Fibroblast of skin of scalp (primary cell): ENCODE measurements around the gene ADCY2.

Experiments
- DNase-seq: peaks from one replicate; pipeline ENCODE4 v3.0.0-alpha.2; 2013

ADCY2 gene

DNA sequence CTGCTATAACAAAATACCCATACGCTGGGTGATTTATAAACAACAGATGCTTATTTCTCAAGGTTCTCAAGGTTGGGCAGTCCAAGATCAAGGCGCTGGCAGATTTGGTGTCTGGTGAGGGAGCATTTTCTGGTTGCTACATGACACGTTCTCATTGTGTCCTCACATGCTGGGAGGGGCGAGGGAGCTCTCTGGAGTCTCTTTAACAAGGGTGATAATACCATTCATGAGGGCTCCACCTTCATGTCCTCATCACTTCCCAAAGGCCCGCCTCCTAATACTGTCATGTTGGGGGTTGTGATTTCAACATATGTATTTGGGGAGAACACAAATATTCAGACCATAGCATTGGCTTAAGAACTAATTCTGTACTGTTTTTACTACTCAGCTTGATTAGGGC is 450.4 kb downstream of the ADCY2 start:
- DNase-seq, result no peak

- DNase-seq, result peak; percentile 43
Observed at GRCh38 chr5:7848296-7848695, 452.4 kb downstream of the ADCY2 start.

DNA sequence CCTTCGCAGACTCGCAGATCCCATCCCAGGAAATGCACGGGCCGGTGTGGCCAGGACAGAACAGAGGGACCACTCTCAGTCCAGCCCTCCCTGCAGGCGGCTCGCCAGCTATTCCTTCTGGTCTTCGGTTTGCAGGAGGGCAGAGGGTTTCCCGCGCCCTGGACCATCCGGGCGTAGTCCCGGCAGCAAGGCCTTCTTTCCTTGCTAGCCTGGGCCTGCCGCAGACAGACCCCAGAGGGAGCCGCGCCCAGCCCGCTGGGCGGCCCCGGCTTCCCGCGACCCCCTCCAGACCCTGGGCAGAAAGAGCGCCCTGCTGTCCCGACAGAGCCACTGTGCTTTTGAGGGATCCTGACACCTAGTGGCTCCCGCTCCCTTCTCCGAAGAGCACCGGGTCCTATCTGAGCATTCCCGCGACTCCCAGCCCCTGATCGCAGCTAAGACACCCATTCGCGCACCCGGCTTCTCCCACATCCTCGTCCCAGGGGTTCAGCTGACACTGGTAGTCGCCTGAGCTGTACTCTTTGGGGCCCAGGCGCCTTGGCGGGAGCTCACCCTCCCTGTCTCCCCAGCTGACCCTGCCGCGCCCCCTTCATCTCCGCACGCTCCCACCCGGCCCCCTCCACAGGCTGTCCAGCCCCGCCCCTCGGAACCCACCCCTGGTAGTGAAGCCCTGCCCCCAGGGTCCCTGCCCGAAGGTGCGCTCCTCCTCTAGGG is 453.9 kb downstream of the ADCY2 start:
- DNase-seq, result no peak

DNA sequence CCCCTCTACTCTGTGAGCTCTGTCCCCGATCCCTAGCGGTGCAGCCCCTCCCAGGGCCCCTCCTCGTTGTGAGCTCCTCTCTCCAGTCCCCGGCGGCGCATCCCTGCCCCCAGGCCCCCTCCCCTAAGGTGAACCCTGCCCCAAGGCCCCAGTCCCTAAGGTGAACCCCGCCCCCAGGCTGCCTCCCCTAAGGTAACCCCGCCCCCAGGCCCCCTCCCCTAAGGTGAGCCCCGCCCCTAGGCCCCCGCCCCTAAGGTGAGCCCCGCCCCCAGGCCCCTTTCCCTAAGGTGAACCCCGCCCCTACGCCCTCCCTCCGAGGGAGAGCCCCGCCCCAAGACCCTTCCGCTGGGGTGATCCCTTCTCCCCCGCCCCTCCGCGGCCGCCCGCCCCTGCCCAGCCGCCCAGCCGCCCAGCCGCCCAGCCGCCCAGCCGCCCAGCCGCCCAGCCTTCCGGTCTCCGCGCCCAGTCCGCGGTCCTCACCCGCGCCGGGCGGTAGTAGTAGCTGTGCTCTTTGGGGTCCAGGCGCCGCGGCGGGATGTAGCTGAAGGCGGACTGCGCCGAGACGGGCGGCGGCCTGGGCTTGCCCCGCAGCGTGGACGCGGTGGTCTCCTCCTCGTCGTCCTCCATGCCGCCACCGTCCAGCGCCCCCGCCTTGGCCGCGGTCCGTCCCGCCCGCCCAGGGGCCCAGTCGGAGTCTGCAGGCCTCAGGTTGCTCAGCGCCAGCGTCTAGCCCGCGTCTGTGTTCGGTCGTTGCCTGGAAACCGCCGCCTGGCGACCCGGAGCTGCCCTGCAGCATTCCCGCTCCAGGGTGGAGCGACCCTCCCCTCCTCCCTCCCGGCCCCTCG is 454.7 kb downstream of the ADCY2 start, which contains the start of gene CFAP90:
Gene CFAP90, minus strand, starts transcription at position 739 of the 845 bp plus-strand sequence. Its CDS starts 112 bp downstream, at position 627.
- DNase-seq, result peak; percentile 37

- no peak for DNase-seq
Observed at GRCh38 chr5:7851240-7851592, 455.3 kb downstream of the ADCY2 start.

DNA sequence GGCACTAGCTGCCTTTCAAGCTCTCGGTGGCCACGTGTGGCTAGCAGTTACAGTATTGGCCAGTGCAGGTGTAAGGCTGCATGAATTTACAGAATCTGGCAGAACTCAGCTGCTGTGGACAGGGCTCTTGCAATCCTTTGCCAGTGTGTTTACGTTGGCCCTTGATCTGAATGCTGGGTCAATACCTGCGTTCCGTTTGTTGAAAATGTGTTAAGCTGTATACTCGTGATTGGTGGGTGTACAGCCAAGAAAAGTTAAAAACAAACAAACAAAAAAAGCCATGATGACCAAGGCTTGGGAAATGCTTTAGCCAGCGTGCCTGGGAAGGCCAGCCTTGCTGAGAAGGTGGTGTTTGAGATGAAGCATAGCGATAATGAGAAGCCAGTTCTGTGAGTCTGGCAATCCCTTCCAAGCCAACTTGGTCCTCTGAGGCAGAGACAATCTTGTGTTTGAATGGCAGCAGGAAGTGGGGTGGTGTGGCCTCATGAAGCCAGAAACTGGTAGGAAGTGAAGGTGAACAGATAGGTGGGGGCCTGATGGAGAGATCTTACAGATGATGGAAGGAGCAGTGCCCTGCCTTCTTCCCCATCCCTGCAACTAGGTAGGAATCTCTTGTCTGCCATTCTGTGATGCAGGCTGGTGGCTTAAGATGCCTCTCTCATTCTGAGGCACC is 455.8 kb downstream of the ADCY2 start:
- DNase-seq, result no peak

DNA sequence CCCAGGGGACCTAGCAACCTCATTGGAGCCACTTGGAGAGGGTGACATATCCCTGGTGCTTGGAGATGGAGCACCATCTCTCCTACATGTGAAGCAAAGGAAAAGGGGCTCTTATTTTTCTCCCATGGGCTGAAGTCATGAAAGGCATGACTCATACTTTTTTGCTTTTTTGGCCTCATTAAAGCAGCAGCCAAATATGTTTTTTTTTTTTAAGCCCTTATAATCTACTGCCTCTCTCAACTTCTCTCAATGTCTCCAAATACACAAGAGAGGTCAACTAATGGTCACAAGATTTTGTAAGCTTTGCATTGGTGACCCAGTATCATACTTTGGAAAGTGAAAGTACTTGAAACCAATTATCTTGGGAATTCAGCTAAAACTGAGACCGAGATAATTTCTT is 456.6 kb downstream of the ADCY2 start:
- DNase-seq, result peak; percentile 17

DNA sequence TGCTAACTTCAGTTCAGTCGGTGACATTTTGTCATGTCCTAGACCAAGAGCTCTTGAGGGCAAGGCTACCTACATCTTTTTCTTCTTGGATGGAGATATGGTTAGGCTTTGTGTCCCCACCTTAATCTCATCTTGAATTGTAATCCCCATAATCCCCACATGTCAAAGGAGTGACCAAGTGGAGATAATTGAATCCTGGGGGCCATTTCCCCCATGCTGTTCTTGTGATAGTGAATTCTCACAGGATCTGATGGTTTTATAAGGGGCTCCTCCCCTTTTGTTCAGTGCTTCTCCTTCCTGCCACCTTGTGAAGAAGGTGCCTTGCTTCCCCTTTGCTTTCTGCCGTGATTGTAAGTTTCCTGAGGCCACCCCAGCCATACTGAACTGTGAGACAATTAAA is 457.1 kb downstream of the ADCY2 start:
- DNase-seq, result no peak

DNA sequence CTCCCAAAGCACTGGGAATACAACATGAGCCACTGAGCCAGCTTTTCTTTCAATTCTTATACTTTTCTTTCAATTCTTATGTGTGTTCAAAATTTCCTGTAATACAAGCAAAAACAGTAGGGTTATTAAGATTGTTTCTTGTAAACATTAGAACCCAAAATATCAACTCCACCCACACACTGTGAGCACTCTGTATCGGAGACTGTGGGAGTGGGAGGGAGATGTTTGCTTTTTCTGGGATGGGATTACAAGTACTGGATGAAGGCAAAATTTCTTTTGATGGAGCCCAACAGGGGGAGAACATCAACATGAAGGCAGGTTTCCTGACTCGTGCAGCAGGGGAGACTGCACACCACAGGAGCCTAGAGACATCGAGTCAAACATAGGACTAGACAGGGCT is 459.7 kb downstream of the ADCY2 start:
- DNase-seq, result no peak

- DNase-seq, result peak; percentile 33
Observed at GRCh38 chr5:7856855-7857254, 460.9 kb downstream of the ADCY2 start.

- DNase-seq, result no peak
Observed at GRCh38 chr5:7857361-7857760, 461.4 kb downstream of the ADCY2 start.

DNA sequence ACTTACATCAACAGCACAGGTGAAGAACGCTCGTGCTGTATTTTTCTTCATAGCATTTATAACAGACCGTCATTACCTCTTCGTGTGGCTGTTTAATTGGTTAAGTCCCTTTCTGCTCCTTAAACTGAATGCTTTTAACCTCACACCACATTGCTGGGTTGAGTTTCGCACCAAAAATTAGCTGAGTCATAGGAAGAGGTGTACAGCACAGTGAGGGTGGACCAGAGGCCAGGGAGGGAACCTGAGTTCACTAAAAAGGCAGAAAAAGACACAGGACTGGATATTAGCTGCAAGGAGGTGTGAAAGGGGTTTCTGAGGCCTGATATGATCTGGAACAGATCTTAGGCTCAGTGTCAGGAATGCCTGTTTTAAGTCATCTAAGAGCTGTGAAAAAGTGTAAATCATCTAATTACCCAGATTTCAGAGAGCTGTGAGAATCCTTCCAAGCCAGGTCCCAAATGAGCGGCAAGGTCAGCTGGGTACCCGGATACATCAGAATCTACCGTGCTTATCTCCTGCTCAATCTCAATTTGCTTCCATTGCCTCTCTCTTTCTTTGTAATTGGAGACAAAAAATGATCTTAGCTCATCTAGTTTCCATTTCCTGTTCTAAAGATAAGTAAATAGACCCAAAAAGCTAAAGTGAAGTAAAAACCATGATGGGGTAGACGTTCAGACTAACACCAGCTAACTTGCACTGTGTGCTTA is 462.1 kb downstream of the ADCY2 start:
- DNase-seq, result no peak

DNA sequence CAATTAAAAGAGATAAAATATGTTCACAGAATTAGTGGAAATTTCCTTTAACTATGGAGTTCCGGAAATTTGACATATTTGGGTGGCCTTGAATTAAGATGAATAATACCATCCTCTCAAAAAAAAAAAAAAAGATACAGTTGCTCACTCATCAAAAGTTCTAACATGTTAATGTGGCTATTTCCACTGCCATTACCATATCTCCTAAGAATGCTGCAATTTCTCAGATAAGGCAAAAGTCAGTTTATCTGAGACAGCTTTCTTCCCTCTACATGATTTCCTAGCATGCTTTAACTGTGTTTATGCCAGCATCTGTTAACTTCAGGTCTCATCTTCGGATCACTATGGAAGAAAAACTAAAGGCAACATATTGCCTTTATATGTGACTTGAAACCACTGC is 470.3 kb downstream of the ADCY2 start:
- no peak for DNase-seq

GRCh38 chr5:7867260-7867659 is 471.3 kb downstream of the ADCY2 start:
- DNase-seq, result no peak

DNA sequence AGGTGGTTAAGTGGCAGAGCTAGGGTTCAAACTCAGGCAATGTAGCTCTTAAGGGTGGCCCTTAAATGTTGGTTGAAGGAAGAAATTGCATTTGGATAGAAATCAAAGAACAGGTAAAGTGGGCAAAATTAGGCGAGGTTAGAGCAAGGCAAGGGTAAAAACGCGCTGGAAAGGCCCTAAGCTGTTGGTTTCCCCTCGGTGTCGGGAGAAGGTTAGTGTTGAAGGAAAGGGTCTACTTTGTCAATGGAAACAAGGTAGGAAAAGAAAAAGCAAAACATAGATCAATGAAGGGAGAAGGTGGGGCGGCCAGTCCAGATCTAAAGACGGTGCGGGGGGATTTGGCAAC is 472.5 kb downstream of the ADCY2 start:
- no peak for DNase-seq

DNA sequence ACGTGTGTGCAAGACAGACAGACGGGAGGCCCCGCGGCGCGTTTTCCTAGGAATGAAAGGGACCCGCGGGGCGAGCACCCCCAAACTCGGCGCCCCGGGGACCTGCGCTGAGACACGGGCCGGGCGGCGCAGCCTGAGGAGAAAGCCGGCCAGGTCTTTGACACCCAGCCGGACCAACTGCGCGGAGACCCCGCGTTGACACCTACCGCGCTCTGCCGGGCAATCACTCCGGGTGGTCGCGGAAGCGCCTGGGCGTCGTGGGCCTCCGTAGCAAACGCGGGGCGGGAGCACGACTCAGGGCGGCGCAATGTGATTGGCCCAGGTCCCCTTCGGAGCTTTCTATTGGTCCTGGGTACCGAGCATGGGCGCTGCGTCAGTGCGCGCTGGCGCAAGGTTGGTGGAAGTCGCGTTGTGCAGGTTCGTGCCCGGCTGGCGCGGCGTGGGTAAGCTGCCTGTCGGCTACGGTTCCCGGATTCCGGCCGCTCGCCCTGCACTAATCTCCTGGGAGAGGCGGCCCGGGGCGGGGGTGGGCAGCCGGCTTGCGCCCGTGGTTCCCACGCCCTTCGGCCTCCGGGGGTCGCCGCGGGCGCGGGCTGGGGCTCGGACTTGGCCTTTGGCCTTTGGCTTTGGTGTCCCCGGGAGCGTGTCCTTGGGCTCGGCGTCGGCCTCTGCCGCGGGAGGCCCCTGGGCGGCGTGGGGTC is 473.0 kb downstream of the ADCY2 start, which contains the start of the genes FASTKD3 and MTRR:
Gene FASTKD3, minus strand, starts transcription at position 259 of the 701 bp plus-strand sequence. CDS start 948 bp downstream, outside the sequence.
Gene MTRR, plus strand, starts transcription at position 376 of the 701 bp plus-strand sequence. CDS start 1,647 bp downstream, outside the sequence.
- peak; percentile 93 for DNase-seq

DNA sequence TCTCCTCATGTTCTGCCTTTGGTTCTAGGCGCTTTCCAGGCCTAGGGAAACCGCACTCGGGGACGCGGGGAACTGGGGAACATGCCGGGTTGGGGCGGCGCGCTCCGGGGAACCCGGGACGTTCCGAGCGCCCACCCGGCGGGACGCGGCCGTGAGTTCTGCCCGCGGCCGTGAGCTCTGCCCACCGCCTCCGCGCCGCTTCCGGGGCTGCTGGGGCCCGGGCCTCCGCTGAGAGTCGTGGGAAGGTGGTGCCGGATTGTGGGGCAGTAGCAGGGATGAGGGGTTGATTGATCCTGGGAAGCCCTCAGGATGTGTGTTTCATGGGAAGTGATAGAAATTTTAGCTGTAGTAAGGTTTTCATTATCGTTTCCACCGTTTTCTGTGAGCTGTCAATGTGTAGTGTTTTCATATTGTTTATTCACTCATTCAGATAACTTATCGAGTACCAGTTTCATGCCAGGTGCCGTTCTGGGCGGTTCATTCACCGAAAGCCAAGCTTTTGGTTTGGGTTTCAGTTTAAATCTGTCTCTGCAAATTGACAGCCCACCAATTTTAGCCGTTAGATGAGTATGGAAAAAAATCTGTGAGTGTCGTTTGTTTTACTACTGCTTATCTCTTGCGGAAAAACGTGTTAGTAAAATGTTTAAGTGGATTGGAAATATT is 473.7 kb downstream of the ADCY2 start:
- DNase-seq, result no peak

GRCh38 chr5:7871653-7872052 is 475.7 kb downstream of the ADCY2 start:
- no peak for DNase-seq

- no peak for DNase-seq
Observed at GRCh38 chr5:7872517-7873130, 476.7 kb downstream of the ADCY2 start.

GRCh38 chr5:7873216-7873615 is 477.3 kb downstream of the ADCY2 start:
- DNase-seq, result no peak

DNA sequence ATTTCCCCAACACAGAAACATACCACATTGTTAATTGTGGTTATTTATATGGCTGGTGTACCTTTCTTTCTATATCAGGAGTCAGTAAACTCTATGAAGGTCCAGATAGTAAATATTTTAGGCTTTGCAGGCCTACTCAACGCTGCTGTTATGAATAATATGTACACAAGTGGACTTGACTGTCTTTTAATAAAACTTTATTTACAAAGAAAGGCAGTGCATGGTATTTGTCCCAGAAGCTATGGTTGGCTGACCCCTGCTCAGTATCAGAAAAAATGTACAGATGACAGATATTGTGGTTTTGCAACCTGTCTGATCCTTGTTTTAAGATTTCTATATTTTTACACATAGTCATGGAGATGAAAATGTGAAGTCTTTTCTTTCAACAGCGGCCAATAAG is 478.7 kb downstream of the ADCY2 start:
- DNase-seq, result no peak
